Activated CD8-positive, alpha-beta memory T cell treated with anti-CD3 and anti-CD28 coated beads, Interleukin-2, amount 50 U/mL, for 24 hours (primary cell): ENCODE results near the gene CD72.
A peak's percentile ranks its signal among the peaks of the same experiment; 100 is the strongest.

Experiments used
- DNase-seq: peaks from one replicate; pipeline ENCODE4 v3.0.0-alpha.2; 2020; ENCODE audit errors: extremely low read depth

Gene CD72

GRCh38 chr9:35618325-35618727 is at the start of gene CD72:
CD72 (minus strand) TSS chr9:35618413; CDS start chr9:35618303, 110 bp downstream.
- no peak for DNase-seq

GRCh38 chr9:35667939-35668338 is 49.7 kb upstream of the CD72 start:
- no peak for DNase-seq

- DNase-seq: no peak
Measured at GRCh38 chr9:35666549-35666948, 48.3 kb upstream of the CD72 start.

DNA sequence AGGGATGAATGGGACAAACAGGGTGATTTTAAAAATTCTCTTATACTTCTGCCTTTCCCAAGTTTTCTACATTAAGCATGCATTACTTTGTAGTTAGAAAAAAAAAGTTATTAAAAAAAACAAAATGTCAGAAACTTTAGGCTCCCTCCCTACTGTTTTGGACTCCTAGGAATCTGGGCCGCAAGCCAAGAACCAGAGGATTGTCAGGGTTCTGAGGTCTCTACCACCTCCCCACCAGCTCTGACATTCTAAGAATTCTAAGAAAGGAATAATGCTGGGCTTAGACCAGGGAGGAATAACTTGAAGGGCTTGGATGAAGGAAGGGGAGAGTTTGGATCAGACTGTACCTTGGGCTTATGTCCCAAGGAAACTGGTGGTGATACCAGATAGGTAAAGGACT is 47.8 kb upstream of the CD72 start:
- no peak for DNase-seq

DNA sequence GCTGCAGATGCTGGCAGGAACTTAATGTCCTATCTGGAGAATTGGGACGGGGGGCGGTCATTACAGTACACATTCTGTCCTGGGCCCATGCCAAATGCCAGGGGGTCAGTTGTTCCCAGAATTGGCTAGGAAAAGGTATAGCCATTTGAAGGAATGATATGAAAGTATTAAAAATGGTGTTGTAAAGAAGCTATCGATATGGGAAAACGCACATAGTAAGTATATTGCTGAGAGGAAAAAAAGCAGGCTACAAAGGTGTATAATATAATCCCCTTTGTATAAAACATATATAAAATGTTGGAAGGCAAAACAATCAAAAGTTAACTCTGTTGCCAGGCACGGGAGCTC is 47.2 kb upstream of the CD72 start:
- DNase-seq: no peak

- DNase-seq: no peak
Measured at GRCh38 chr9:35664531-35665470, 46.6 kb upstream of the CD72 start, which contains the start of gene ARHGEF39. ARHGEF39 (minus strand) TSS chr9:35665195; CDS start chr9:35665169, 26 bp downstream.

DNA sequence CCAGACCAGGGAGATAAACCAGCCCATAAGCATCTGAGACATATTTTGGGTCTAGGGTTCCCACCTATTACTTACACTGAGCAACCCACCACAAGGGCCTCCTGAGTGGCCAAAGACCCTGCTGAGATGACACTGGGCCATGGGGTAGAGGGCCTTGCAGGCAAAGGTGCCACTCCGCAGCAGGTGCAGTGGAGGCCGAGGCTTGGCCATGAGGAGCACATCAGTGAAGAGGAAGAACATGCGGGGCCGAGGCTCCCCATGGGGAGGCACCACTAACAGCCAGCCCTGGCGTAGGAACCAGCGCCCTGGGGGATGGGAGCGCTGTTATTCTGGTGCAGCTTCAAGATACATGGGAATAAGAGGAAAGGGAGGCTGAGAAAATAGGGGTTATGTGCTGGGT is 44.2 kb upstream of the CD72 start:
- no peak for DNase-seq

DNA sequence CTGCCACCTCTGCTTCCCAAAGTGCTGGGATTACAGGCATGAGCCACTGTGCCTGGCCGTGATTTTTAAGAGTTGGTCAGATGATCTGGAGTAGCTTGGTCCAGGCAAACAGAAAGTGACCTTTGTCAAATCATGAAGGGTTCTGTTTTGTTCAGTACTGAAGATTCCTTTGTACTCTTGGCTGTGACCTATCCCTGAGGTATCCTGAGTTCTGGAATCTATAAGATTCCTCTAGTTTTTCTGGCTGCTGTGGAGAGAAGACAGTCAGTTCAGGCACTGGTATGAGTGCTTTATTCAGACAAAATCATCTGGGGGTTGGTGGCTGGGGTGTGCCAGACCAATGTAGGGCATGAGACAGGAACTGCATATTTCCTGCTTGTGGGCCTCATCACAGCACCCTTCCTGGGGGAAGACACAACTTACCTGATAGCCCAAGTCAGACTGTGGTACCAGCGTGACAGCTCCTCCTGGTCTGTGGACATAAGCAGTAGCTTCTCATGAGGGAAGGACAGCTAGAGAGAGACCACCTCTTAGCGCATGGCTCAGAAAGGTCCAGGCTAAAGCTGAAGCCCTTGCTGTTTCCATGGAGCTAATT is 43.6 kb upstream of the CD72 start:
- DNase-seq: no peak

DNA sequence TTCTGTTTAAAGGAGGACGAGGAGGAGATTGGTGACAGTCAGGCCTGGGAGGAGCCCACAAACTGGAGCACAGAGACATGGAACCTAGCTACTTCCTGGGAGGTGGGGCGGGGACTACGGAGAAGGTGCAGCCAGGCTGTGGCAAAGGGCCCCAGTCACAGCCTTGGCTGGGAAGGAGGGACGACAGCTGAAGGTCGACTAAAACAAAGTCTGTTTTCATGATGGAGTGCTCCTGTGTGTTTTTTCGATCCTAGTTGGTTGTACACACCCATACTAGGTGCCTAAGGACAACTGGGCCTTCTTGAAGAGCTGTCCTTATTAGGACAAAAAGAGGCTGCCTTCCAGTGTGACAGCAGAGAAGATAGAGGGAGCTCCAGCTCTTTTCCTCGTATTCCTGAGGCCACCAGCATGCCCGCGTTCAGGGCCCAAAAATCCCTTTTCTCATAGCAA is 42.8 kb upstream of the CD72 start:
- DNase-seq: no peak

DNA sequence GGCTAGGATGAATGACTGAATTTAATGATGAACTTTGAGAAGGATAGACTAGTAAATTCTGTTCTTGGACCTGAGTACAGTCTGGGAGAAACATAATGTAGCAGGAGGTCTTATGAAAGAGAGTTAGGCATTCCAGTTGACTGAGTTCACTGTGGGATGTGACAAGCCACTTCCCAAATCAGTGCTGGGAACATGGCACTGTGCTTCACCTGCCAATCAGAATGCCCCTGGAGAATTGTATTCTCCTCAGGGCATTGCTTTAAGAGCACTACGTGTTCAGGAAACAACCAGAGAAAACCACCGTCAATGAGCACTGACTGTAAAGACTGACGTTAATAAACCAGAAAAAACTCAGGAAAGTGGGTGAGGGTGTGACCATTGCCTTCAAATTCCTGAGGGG is 41.1 kb upstream of the CD72 start:
- no peak for DNase-seq

DNA sequence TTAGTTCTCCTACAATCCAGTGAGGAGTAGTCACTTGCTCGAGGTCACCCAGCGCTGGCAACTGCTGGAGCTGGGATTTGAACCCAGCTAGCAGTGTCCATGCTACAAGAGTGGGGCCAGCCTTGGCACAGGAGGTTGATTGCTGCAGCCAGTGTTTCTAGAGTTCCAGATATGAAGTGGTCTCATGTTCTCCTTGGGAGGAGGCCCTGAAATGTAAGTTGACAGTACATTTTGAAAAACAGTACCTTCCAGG is 40.7 kb upstream of the CD72 start:
- no peak for DNase-seq

DNA sequence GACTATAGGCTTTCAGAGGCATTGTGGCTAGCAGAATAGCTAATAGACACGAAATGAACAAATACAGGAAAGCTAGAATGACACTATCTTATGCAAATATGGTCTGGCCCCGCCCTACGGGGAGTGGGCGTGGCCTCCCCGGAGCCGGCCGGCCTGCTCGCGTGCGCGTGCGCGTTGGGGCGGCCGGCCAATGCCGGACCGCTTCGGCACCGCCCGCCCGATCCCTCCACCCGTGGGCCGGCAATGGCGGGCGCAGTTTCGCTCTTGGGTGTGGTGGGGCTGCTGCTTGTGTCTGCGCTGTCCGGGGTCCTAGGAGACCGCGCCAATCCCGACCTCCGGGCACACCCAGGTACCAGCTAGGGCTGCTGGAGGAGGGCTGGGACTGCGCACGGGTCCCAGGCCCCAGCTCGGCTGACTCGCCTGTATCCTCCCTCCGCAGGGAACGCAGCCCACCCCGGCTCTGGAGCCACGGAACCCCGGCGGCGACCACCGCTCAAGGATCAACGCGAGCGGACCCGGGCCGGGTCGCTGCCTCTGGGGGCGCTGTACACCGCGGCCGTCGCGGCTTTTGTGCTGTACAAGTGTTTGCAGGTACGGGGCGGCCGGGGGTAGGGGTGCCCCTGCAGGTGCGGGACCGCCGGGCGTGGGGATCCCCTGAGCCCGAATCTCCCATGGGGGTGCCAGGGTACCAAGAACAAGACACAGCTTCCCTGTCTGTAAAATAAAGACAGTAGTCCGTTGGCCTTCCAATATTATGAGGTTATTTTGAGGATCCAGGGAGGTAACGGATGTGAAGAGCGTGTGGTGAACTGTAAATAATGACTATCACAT is 40.1 kb upstream of the CD72 start, which contains the start of gene CCDC107:
Gene CCDC107, plus strand, starts transcription at position 156 of the 831 bp plus-strand sequence. Its CDS starts 88 bp downstream, at position 244.
- peak; percentile 55 for DNase-seq

DNA sequence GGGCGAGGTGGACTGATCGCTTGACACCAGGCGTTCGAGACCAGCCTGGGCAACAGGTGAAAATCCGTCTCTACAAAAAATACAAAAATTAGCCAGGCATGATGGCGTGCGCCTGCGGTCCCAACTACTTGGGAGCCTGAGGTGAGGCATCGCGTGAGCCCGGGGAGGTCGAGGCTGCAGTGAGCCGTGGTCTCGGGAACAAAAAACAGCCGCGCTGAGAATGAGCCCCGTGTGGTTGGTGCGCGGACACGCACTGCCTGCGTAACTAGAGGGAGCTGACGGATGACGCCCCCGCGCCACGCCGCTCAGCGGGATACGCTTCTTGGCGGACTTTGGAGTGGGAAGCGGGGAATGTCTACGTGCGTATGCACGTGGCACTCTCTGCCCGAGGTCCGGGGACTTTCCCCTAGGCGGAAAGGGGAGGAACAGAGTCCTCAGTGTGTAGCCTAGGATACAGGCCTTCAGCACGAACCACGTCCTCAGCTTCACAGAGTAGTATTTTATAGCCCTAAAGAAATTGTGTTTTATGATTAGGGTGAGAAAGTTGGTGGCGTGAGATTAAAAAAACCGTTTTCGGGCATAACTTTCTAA is 39.4 kb upstream of the CD72 start, which contains the start of gene RMRP:
Gene RMRP, minus strand, starts transcription at position 474 of the 591 bp plus-strand sequence.
- peak; percentile 87 for DNase-seq

DNA sequence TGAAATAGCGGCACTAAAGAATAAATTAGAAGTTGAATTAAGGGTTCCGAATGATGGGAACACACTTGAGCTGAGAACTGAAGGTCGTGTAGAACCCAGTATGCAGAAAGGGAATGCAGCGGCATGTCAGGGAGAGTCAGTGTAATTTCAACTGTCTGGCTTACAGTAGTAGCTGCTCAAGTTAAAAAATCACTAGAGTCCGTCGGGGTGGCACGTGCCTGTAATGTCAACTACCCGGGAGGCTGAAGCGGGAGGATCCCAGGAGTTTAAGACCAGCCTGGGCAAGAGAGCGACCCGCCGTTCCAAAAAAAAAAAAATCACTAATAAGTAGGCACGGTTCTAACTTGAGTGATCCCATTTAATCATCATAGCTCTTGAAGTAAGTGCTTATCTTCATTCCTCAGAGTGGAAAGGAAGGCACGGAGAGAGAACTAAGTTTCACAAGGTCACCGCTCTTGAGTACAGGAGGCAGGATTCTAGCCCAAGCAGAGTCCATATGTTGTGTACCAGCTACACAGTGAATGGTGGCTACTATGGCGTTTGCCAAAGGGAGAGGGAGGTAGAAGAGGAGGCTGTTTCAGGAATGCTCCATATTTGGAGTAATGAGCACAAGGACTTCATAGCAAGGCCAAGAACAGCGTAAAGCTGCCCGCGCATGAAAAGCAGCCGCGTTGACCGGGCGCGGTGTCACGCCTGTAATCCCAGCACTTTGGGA is 38.8 kb upstream of the CD72 start:
- DNase-seq: no peak

DNA sequence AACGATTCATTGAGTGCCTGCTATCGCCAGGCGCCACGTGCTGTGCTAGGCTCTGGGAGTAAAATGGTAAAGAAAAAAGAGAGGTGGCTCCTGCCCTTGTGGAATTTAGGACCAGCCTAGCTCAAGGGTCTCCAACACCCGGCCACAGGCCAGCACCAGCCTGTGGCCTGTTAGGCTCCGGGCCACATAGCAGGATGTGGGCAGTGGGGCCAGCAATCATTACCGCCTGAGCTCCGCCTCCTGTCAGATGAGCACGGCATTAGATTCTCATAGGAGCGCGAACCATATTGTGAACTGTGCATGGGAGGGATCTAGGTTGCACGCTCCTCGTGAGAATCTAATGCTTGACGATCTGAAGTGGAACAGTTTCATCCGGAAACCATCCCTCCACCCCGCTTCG is 38.1 kb upstream of the CD72 start:
- no peak for DNase-seq

DNA sequence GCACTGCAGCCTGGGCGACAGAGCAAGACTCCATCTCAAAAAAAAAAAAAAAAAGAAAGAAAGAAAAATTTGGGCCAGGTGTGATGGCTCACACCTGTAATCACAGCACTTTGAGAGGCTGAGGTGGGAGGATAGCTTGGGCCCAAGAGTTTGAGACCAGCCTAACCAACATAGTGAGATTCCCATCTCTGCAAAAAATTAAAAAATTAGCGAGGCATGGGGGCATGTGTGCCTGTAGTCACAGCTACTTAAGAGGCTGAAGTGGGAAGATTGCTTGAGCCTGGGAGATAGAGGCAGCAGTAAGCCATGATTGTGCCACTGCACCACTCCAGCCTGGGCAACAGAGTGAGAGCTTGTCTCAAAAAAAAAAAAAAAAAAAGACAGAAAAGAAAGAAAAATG is 35.4 kb upstream of the CD72 start:
- DNase-seq: no peak

DNA sequence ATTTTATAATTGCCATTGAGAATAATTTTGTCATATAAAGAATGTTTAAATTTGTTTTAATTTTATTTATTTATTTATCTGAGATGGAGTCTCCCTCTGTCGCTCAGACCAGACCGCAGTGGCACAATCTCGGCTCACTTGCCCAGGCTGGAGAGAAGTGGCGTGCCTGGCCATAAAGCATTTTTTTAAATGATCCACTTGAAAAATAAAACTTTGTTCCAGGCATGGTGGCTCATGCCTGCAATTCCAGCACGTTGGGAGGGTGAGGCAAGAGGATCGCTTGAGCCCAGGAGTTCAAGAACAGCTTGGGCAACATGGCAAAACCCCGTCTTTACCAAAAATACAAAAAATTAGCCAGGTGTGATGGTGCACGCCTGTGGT is 34.6 kb upstream of the CD72 start:
- DNase-seq: no peak

- no peak for DNase-seq
Measured at GRCh38 chr9:35651956-35652828, 34.0 kb upstream of the CD72 start.

DNA sequence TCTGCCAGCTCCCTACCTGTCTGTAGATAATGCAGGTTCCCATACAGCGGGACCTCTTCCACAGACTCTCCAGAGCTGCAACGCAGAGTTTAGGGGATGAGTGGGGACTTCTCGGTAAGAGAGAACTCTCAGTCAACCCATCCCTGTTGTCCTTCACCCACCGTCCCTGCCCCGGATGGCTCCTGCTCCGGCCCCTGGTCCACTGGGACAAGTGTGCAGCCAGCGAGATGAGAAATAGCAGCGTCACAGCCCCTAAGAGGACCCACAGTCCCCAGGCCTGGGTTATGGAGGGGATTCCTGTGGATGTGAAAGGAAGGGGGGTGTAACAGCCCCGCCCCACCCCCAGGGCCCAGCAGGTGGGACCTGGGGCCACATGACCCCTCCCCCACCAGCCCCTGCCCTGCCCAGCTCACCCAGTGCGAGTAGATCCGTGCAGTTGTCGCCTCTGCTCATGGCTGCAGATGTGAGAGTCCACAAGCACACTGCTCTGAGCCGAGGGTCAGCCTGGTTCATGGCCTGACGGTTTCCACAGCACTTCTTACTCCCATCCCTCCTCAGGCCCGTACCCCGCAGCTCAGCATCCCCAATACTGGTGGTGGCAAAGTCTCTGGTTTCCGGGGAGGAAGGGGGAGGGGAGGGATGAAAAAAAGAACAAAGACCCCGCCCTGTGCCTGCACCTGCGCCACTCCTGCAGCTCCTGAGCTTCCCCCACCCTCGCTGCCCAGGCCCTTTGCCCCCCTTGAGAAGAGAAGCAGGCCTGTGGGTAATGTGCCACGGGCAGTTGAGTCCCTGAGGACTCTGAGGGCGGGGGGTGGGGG is 32.3 kb upstream of the CD72 start, which contains the start of gene SIT1:
Gene SIT1, minus strand, starts transcription at position 591 of the 818 bp plus-strand sequence. Its CDS starts 78 bp downstream, at position 513.
- DNase-seq: no peak
